MG63 (cell line): Measurements from ENCODE around the gene STX12. TPM values are rescaled to one million over a fixed set of nuclear protein-coding genes. Genes with fewer than 3 reads are reported as not detected.
A peak's percentile ranks its signal among the peaks of the same experiment; 100 is the strongest.

Experiments used
- DNase-seq: peaks from one replicate; pipeline ENCODE4 v3.0.0-alpha.2; 2020
- H3K27me3 ChIP-seq: fragments of 250-450 bp; sonication (Bioruptor Pico); 2 replicates; pipeline ENCODE4 v1.5.1; 2020; ENCODE audit warnings: mild to moderate bottlenecking, moderate library complexity
- H3K36me3 ChIP-seq: fragments of 250-450 bp; sonication (Bioruptor Pico); 2 replicates; pipeline ENCODE4 v1.5.1; 2020; ENCODE audit warnings: mild to moderate bottlenecking, moderate library complexity
- H3K4me3 ChIP-seq: fragments of 250-450 bp; sonication (Bioruptor Pico); 2 replicates; pipeline ENCODE4 v1.5.1; 2020; ENCODE audit warnings: mild to moderate bottlenecking, moderate library complexity
- H3K9me3 ChIP-seq: fragments of 250-450 bp; sonication (Bioruptor Pico); 2 replicates; pipeline ENCODE4 v1.5.1; 2020; ENCODE audit warnings: mild to moderate bottlenecking, moderate library complexity
- total RNA-seq: library from RNA; depleted of rRNA; stranded (reverse); fragments of >200 nt; shearing (Covaris generic); gene quantifications from 2 replicates; pipeline ENCODE4 v1.2.3, GENCODE V29; 2014; ENCODE audit warnings: low replicate concordance; rRNA removed

STX12 gene
- 18.9 and 24.0 TPM in 2 replicates for total RNA-seq

DNA sequence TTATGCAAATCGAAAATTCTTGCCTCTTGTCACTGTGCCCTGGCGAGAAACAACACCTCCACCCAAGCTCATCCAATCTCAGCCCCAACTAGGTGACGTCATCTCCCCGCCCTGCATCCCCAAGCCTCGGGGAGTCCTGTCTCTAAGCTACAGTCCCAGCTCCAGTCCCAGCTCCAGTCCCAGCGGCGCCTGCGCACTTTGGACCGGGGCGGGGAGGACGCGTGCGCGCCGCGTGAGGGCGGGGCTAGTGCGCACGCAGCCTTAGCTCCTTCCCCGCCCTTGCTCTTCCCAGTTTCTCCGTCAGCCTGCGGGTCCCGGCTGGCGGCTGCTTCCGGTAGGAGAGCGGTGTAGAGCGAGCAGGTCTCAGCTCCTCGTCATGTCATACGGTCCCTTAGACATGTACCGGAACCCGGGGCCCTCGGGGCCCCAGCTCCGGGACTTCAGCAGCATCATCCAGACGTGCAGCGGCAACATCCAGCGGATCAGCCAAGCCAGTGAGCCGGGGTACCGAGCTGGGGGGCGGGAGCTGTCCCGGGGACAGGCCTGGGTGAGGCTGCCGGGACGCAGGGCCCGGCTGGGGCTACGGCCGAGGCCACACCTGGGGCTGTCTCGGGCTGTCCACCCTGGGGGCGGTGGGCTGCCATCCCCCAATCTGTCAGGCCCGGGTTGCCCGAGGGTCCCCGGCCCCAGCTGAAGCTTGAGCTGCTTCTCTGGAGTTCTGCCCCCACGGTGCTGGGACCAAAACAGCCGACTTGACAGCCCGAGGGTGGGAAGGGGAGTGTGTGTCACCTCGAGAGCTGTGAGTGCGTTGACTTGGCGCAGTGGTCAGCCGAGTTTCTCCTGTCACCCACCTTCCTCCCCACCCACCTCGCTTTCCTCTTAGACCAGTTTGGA lies at the start of gene STX12:
Gene STX12, plus strand, starts transcription at position 288 of the 894 bp plus-strand sequence. Its CDS starts 89 bp downstream, at position 377.
- H3K9me3 ChIP-seq = no peaks in the 10 kb centered on the region
- peak within 1 kb of the TSS; percentile 83 for H3K4me3 ChIP-seq
- peaks cover 13% of the 10 kb centered on the region for H3K36me3 ChIP-seq
- peak; percentile 98 for DNase-seq
- no peaks in the 10 kb centered on the region for H3K27me3 ChIP-seq

DNA sequence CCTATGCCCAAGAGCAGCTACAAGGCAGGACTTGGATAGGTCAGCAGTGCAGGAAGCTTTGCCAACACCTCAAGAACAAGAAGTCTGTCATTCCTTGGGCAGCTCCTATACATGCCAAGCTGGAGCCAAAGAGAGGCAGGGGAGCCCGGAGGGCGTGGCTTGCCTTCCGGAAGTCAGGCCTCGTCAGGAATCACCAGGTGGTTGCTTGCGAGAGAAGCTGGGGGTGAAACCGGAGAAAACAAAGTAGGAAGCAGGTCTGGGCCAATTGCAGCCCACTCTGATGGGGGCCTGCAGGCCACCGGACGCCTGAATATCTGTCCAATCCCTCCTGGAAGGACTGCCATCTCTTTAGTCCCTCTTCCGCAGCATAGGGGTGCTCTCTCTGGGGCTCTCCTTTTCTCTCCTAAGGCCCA lies 48.1 kb upstream of the STX12 start:
- Histone ChIP-seq H3K4me3 (peak overlapping the region; percentile 36), H3K9me3 (no peaks in the 10 kb centered on the region), H3K27me3 (no peaks in the 10 kb centered on the region), H3K36me3 (peaks cover 2% of the 10 kb centered on the region)
- DNase-seq = peak; percentile 4

DNA sequence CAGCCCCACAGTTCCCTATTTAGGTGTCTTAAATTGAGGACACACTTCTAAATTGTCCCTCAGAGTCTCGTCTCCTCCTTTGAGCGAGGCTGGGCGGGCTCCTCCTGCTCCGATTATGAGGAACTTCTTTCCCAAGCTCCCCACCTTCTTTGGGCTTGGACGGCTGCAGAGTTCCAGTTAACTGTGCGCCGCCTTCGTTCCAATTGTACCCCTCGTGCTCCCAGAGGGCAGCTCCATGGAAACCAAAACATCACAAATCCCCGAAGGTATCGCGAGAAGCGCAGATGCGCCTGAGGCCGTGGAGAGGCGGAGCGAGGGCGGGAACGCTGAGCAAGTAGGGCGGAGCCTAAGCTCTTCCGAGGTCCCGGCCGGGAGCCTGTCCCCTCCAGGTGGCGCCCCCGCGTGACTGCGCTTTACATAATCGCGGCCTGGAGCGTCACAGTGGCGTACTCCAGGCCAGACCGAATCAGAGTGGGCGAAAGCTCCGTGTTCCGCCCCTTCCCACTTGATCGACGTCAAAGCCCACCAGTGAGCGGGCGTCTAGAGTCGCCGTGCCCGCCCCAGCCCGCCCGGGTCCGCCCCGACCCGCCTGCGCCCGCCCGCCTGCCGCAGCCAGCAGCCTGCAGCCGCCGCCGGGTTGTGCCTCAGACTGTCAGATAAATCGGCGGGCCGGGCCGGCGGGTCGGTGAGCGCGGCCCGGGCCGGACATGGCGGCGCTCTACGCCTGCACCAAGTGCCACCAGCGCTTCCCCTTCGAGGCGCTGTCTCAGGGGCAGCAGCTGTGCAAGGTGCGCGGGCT lies 47.4 kb upstream of the STX12 start, which contains the start of gene FAM76A:
Gene FAM76A, plus strand, starts transcription at position 588 of the 799 bp plus-strand sequence. Its CDS starts 120 bp downstream, at position 708.
- H3K36me3 ChIP-seq = peaks cover 2% of the 10 kb centered on the region

DNA sequence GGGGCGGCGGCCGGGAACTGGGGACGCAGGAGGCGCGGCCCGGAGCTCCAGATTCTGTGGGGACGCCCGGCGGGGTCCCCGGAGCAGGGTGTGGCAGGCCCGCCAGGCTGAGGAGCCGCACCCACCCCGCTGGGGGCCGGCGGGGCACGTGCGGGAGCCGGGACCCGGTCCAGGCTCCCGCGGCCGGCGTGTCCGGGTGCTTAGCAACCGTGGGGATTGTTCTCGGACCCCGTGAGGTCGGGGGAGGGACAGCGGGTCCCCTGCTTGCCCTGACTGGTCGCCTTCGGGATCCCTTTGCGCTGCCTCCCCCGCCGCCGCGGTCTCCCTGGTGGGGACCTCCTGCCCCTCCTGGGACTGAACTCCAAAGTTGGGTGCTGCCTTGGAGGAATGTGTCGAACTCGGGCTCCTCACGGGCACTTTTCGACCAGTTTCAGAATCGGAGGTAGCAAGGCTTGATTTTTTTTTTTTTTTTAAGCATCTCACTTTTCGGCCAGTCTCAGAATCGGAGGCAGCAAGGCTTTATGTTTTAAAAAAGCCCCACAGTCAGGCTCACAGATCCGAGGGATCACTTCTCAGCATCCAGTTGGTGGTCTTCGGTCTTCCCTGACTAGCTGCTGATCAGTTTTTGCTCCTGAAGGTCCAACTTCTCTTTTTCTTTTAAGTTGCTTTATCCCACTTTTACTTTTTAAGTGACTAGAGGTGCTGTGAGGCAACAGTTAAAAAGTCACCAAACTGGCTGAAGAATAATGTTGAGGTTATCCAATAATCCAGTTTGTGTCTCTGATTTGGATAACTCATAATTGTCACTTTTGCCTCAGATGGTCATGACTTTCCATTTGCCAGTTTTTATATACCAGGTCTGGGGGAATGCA lies 46.6 kb upstream of the STX12 start:
- Histone ChIP-seq H3K36me3 (peaks cover 2% of the 10 kb centered on the region), H3K9me3 (no peaks in the 10 kb centered on the region), H3K27me3 (no peaks in the 10 kb centered on the region), H3K4me3 (peak overlapping the region; percentile 65)
- peak; percentile 49 for DNase-seq

More for the DNA sequence above, 47.4 kb upstream of the STX12 start, which contains the start of gene FAM76A:
- H3K27me3 ChIP-seq = no peaks in the 10 kb centered on the region
- DNase-seq = peak; percentile 97
- peak within 1 kb of the TSS; percentile 65 for H3K4me3 ChIP-seq
- no peaks in the 10 kb centered on the region for H3K9me3 ChIP-seq

DNA sequence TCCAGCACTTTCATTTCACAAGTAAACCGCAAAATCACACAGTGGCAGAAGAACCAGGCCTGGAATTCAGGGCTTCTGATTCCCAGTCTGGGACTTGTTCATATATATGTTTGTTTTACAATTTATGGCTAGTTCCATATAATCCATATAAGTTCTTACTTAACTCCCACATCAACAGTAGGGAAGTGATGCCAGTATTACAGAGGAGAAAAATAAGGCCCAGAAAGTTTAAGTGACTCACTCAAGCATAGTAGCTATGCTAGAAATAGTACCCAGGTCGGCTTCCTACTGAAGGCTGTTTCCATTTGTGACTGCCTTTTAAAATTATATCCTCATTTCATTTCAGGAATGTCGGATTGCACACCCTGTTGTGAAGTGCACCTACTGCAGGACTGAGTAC lies 45.9 kb upstream of the STX12 start:
- Histone ChIP-seq H3K27me3 (no peaks in the 10 kb centered on the region), H3K36me3 (peaks cover 4% of the 10 kb centered on the region), H3K4me3 (peak overlapping the region; percentile 65), H3K9me3 (no peaks in the 10 kb centered on the region)
- no peak for DNase-seq

DNA sequence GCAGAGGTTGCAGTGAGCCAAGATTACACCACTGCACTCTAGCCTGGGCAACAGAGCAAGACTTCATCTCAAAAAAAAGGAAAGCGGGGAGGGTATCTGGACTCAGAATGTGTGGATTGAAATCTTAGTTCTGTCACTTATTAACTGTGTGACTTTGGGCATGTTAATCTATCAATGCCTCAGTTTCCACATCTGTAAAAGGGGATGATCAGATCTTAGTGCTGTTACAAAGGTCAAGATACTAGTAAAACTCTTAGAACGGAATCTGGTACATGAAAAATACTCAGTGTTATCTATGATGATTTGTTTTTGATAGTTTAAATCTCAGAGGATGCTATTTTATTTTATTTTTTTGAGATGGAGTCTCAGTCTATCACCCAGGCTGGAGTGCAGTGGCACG lies 36.8 kb upstream of the STX12 start:
- Histone ChIP-seq H3K9me3 (no peaks in the 10 kb centered on the region), H3K27me3 (no peaks in the 10 kb centered on the region), H3K4me3 (no peak overlapping the region), H3K36me3 (peaks cover 18% of the 10 kb centered on the region)
- DNase-seq = no peak

DNA sequence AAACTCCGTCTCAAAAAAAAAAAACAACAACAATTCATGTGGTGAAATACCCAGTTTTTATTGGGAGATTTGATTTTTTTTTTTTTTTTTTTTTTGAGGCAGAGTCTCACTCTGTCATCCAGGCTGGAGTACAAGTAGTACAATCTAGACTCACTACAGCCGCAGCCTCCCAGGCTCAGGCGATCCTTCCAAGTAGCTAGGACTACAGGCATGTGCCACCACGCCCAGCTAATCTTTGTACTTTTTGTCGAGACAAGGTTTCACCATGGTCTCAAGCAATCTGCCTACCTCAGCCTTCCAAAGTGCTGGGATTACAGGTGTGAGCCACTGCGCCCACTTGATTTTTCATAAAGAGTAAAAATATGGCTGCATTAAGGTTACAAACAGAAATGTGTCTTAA lies 31.9 kb upstream of the STX12 start:
- Histone ChIP-seq H3K36me3 (peaks cover 11% of the 10 kb centered on the region), H3K9me3 (no peaks in the 10 kb centered on the region), H3K4me3 (no peak overlapping the region), H3K27me3 (no peaks in the 10 kb centered on the region)
- DNase-seq = no peak

DNA sequence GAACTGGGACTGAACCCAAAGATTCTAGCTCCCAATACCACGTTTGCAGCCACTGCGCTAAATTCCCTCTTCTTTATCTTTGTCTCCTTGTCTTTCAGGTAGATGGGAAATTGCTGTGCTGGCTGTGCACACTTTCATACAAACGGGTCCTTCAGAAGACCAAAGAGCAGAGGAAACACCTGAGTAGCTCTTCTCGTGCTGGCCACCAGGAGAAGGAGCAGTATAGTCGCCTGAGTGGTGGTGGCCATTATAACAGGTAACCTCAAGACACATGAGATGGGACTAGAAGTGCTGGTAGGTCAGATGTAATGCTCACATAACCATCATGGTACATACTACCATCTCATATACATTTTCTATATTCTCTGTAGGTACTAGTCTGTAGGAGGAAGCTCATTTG lies 28.5 kb upstream of the STX12 start:
- Histone ChIP-seq H3K27me3 (no peaks in the 10 kb centered on the region), H3K4me3 (no peak overlapping the region), H3K36me3 (peaks cover 13% of the 10 kb centered on the region), H3K9me3 (no peaks in the 10 kb centered on the region)
- DNase-seq = no peak

DNA sequence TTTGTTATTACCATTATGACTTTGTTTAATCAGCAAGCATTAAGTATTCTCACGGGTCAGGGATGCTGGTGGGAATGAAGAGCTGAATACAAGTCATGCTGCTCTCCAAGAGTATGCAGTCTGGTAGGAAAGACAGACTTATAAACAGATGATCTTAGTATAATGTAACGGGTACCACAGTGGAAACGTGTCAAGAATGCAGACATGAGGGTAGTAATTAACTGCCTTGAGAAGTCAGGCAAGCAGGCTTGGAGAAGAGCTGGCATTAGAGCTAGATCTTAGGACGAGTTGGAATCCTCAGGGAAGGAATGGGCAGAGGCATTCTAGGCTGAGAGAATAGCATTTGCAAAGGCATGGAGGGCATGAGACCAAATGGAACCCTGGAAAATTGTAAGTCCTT lies 27.6 kb upstream of the STX12 start:
- DNase-seq = no peak
- no peak overlapping the region for H3K4me3 ChIP-seq
- peaks cover 19% of the 10 kb centered on the region for H3K36me3 ChIP-seq
- H3K9me3 ChIP-seq = no peaks in the 10 kb centered on the region
- H3K27me3 ChIP-seq = no peaks in the 10 kb centered on the region

DNA sequence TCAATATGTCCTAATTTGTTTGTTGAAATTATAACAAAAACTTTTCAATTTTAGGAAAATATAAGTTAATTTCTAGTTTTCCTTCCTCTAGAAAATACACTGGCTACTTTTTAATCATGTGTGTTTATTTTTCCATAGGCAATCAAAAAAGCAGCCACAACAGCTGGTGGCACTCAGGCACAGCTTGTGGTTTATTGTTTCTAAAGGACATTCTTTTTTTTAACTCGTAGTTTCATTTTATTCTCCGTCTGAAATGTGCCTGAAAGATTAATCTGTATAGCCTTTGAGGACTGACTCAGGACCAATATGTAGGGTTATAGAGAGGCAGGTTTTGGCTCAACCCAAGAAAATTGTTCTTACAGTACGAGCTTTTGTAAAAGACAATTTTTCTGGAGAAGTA lies 20.7 kb upstream of the STX12 start:
- no peaks in the 10 kb centered on the region for H3K9me3 ChIP-seq
- peaks cover 26% of the 10 kb centered on the region for H3K36me3 ChIP-seq
- no peak for DNase-seq
- H3K27me3 ChIP-seq = no peaks in the 10 kb centered on the region
- no peak overlapping the region for H3K4me3 ChIP-seq

DNA sequence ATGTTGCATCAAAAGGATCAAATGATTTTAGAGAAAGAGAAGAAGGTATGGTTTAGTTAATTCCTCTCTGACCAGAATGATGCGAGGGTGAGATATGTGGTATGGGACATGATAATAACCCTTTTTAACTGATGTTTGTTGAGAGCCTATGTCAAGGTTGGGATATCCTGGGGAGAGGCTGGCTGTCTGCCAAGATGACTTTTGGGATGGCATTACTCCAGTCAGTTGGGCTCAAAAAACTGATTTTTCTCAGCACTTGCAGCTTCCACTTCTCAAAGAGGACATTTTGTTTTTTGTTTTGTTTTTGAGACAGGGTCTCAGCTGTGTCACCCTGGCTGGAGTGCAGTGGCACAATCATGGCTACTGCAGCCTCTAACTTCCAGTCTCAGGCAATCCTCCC lies 17.7 kb upstream of the STX12 start:
- no peaks in the 10 kb centered on the region for H3K27me3 ChIP-seq
- H3K36me3 ChIP-seq = peaks cover 21% of the 10 kb centered on the region
- H3K9me3 ChIP-seq = no peaks in the 10 kb centered on the region
- DNase-seq = no peak
- H3K4me3 ChIP-seq = no peak overlapping the region

DNA sequence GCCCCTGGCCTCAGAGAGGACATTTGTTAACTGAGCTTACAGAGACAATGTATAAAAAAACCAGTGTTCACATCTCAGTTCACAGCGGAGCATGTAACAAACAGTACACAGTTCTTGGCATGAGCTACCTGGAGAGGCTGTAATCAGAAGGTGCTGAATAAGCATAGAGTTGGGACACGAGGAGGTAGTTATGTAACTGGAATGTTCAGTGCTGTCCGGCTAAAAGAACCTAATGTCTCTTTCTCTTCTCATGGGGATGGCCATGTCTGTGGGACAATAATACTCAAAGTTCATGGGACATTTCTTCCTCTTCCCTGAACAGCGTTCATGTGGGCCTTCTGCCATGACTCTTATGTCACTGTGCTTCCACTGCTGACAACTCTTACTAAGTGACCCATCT lies 17.2 kb upstream of the STX12 start:
- H3K36me3 ChIP-seq = peaks cover 19% of the 10 kb centered on the region
- H3K4me3 ChIP-seq = no peak overlapping the region
- H3K9me3 ChIP-seq = no peaks in the 10 kb centered on the region
- no peaks in the 10 kb centered on the region for H3K27me3 ChIP-seq
- no peak for DNase-seq

DNA sequence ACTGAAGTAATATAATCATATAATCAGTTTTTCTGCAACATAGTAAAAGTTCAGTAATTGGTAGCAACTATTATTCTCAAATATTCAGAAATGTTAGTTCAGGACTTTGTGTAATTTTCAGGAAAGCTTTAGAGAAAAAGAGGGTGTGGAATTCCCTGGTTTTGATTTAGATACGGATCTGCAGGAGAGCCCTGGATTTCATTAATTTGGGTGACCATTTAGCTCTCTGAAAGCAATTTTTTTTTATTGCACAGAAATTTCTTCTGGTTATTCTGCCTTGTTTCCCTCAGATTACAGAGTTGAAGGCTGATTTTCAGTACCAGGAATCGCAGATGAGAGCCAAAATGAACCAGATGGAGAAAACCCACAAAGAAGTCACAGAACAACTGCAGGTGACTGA lies 13.8 kb upstream of the STX12 start:
- Histone ChIP-seq H3K36me3 (peaks cover 15% of the 10 kb centered on the region), H3K9me3 (no peaks in the 10 kb centered on the region), H3K4me3 (no peak overlapping the region), H3K27me3 (no peaks in the 10 kb centered on the region)
- no peak for DNase-seq

DNA sequence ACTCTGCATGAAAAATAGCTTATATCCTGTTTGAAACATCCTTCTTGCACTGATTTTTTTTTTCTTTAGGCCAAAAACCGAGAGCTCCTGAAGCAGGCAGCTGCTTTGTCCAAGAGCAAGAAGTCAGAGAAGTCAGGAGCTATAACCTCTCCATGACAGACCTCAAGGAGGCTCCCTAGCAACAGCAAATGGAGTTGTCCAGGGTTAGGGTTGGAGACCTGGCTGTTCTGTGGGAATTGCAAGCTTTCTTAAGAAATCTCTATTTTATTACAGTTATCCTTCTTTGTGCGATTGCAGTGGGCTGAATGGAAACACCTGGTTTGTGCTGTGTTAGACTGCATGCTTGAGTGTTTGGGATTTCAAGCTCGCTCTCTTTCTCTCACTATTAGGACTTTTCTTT lies 12.6 kb upstream of the STX12 start:
- Histone ChIP-seq H3K36me3 (peaks cover 15% of the 10 kb centered on the region), H3K27me3 (no peaks in the 10 kb centered on the region), H3K9me3 (no peaks in the 10 kb centered on the region), H3K4me3 (no peak overlapping the region)
- no peak for DNase-seq

DNA sequence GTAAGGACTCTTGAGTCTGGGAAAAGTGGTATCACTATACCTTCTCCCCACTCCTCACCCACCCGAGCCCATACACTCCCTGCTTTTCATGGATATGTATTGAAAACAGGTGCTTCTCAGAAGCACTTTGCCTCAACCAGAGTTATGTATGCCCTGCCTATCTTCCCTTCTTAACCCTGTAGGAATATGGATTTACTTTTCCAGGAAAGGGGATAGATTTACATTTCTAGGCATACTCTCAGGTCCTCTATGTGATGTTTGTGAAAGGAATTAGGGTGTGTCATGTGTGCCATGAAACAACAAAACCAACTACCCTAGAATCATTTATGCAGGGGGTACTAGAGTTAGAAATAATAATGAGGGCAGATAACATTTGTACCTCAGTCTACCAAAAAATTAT lies 11.0 kb upstream of the STX12 start:
- Histone ChIP-seq H3K4me3 (no peak overlapping the region), H3K9me3 (no peaks in the 10 kb centered on the region), H3K27me3 (no peaks in the 10 kb centered on the region), H3K36me3 (peaks cover 5% of the 10 kb centered on the region)
- no peak for DNase-seq

DNA sequence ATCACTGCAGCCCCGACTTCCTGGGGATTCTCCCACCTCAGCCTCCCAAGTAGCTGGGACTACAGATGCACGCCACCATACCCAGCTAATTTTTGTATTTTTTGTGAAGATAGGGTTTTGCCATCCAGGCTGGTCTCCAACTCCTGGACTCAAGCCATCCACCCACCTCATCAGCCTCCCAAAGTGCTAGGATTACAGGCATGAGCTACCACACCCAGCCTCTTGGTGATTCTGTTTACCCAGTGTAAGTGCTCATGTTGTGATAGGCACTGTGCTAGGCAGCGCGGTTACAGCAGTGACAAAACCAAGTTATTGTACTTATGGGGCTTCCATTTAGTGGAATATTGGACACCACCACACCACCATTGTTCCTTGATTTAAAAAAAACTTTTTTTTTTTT lies 9.7 kb upstream of the STX12 start:
- Histone ChIP-seq H3K4me3 (no peak overlapping the region), H3K36me3 (peaks cover 2% of the 10 kb centered on the region; the same call in 1 of the 2 replicates), H3K9me3 (no peaks in the 10 kb centered on the region), H3K27me3 (no peaks in the 10 kb centered on the region)
- DNase-seq = no peak
